ENCODE results near the gene TMEM151A. TPM values are rescaled to one million over a fixed set of nuclear protein-coding genes. Genes with fewer than 3 reads are reported as not detected.

The TMEM151A gene
- total RNA-seq, 1 donor from 2014 or later = not detected

GRCh38 chr11:66278363-66279091 lies 13.2 kb upstream of the TMEM151A start:
- DNase-seq (no peak), ATAC-seq (no peak)
- TF ChIP-seq CTCF (IDR thresholded peaks at IDR 0.05) = no peak
- H3K36me3 ChIP-seq = peaks cover 37% of the 10 kb centered on the region
- no peak overlapping the region for H3K27ac ChIP-seq
- no peak overlapping the region for H3K4me3 ChIP-seq
- no peaks in the 10 kb centered on the region for H3K27me3 ChIP-seq (ENCODE audit: low read depth)
- no peaks in the 10 kb centered on the region for H3K9me3 ChIP-seq
- intact Hi-C loops (cut with DNase I) = no loop called here
- H3K4me1 ChIP-seq = peaks cover 20% of the 10 kb centered on the region

GRCh38 chr11:66279092-66279734 lies 12.5 kb upstream of the TMEM151A start:
- intact Hi-C loops (cut with DNase I) = no loop called here
- Histone ChIP-seq H3K27ac (no peak overlapping the region), H3K36me3 (peaks cover 30% of the 10 kb centered on the region), H3K4me1 (peaks cover 20% of the 10 kb centered on the region), H3K9me3 (no peaks in the 10 kb centered on the region), H3K27me3 (ENCODE audit: low read depth) (no peaks in the 10 kb centered on the region), H3K4me3 (no peak overlapping the region)
- no peak for TF ChIP-seq CTCF (IDR thresholded peaks at IDR 0.05)
- no peak for DNase-seq
- ATAC-seq = no peak

- no peaks in the 10 kb centered on the region for H3K9me3 ChIP-seq
- H3K4me1 ChIP-seq = peaks cover 20% of the 10 kb centered on the region
- ATAC-seq (no peak), DNase-seq (no peak)
- no peak for TF ChIP-seq CTCF (IDR thresholded peaks at IDR 0.05)
- H3K4me3 ChIP-seq = no peak overlapping the region
- no peaks in the 10 kb centered on the region for H3K27me3 ChIP-seq (ENCODE audit: low read depth)
- H3K36me3 ChIP-seq = peaks cover 27% of the 10 kb centered on the region
- intact Hi-C loops (cut with DNase I) = no loop called here
- no peak overlapping the region for H3K27ac ChIP-seq
Observed at GRCh38 chr11:66280428-66280827, 11.3 kb upstream of the TMEM151A start.

DNA sequence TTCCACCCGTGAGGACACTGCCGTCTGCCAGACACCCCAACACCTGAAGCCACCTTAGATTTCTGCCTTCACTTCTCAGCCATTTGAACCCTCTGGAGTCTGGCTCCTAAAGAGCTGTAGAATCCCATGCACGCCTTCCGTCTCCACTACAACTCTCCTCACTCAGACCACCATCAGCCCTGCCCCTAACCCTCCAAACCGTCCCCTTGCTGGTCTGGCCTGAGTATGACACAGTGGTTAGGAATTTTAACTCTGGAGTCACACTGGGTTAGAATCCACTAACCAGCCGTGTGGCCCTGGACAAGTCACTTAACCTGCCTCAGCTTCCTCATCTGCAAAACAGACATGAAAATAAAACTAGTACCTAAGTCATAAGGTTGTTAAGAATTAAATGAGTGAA lies 10.7 kb upstream of the TMEM151A start:
- ATAC-seq (no peak), DNase-seq (no peak)
- Histone ChIP-seq H3K27me3 (ENCODE audit: low read depth) (no peaks in the 10 kb centered on the region), H3K36me3 (peaks cover 25% of the 10 kb centered on the region), H3K9me3 (no peaks in the 10 kb centered on the region), H3K4me3 (no peak overlapping the region), H3K27ac (no peak overlapping the region), H3K4me1 (peaks cover 20% of the 10 kb centered on the region)
- no peak for TF ChIP-seq CTCF (IDR thresholded peaks at IDR 0.05)
- intact Hi-C loops (cut with DNase I) = no loop called here

- DNase-seq (no peak), ATAC-seq (no peak)
- no peak for TF ChIP-seq CTCF (IDR thresholded peaks at IDR 0.05)
- H3K4me1 ChIP-seq = peaks cover 21% of the 10 kb centered on the region
- H3K27me3 ChIP-seq (ENCODE audit: low read depth) = no peaks in the 10 kb centered on the region
- H3K36me3 ChIP-seq = peaks cover 21% of the 10 kb centered on the region
- H3K4me3 ChIP-seq = no peak overlapping the region
- no peaks in the 10 kb centered on the region for H3K9me3 ChIP-seq
- intact Hi-C loops (cut with DNase I) = no loop called here
- H3K27ac ChIP-seq = no peak overlapping the region
Observed at GRCh38 chr11:66281776-66282467, 9.8 kb upstream of the TMEM151A start.

All from lower lobe of right lung (tissue), 2 donors.